ENCODE results near the gene NFATC2IP. TPM values are rescaled to one million over a fixed set of nuclear protein-coding genes. Genes with fewer than 3 reads are reported as not detected.

The NFATC2IP gene
- total and polyA plus RNA-seq, 2 of the 13 experiments (the other 11 are each of a cell fraction or from before 2014, with no cell fraction given) = 32.1 to 48.5 TPM

- TF ChIP-seq WIZ (CRISPR knock-in tag; IDR thresholded peaks at IDR 0.05) (no peak), ZNF446 (CRISPR knock-in tag; IDR thresholded peaks at IDR 0.05) (0 out of 2 replicates have a peak, but pooled peaks have one; percentile 6), ZNF264 (CRISPR knock-in tag; IDR thresholded peaks at IDR 0.05) (no peak), ZSCAN31 (CRISPR knock-in tag; IDR thresholded peaks at IDR 0.05; ENCODE audit: low read depth) (0 out of 2 replicates have a peak, but pooled peaks have one; percentile 3), ZFP36L2 (CRISPR knock-in tag; IDR thresholded peaks at IDR 0.05) (no peak), PCBP2 (optimal IDR thresholded peaks at IDR 0.05; ENCODE audit: low read depth, low read length, poor library complexity, severe bottlenecking) (no peak), ZBTB33 (CRISPR knock-in tag; IDR thresholded peaks at IDR 0.05) (no peak), HCFC1 (IDR thresholded peaks at IDR 0.05; ENCODE audit: low read depth, low read length) (no peak), ZNF577 (CRISPR knock-in tag; IDR thresholded peaks at IDR 0.05; ENCODE audit: borderline replicate concordance, low read depth) (no peak), ZNF773 (CRISPR knock-in tag; IDR thresholded peaks at IDR 0.05; ENCODE audit: borderline replicate concordance) (no peak), MLXIP (CRISPR knock-in tag; IDR thresholded peaks at IDR 0.05; ENCODE audit: borderline replicate concordance) (no peak), RFX5 (IDR thresholded peaks at IDR 0.05; ENCODE audit: low read depth, low read length) (no peak), MAZ (IDR thresholded peaks at IDR 0.05; ENCODE audit: borderline replicate concordance, low read depth, low read length) (0 out of 2 replicates have a peak, but pooled peaks have one; percentile 15), MAZ (CRISPR knock-in tag; IDR thresholded peaks at IDR 0.05; ENCODE audit: low read depth) (no peak), PHF21A (CRISPR knock-in tag; IDR thresholded peaks at IDR 0.05) (no peak), CC2D1A (CRISPR knock-in tag; IDR thresholded peaks at IDR 0.05) (no peak), TP53 (CRISPR knock-in tag; conservative IDR thresholded peaks at IDR 0.05) (no peak), DMTF1 (CRISPR knock-in tag; IDR thresholded peaks at IDR 0.05) (no peak), PITX1 (CRISPR knock-in tag; IDR thresholded peaks at IDR 0.05) (no peak), ZC3H4 (CRISPR knock-in tag; IDR thresholded peaks at IDR 0.05; ENCODE audit: borderline replicate concordance) (no peak), SNAI1 (CRISPR knock-in tag; IDR thresholded peaks at IDR 0.05; ENCODE audit: borderline replicate concordance) (peak; percentile 82; the same call in 1 of the 2 replicates), EEA1 (CRISPR knock-in tag; IDR thresholded peaks at IDR 0.05; ENCODE audit: borderline replicate concordance) (peak; percentile 57; the same call in 1 of the 2 replicates)
Observed at GRCh38 chr16:28951410-28951943, 740 bp downstream of the NFATC2IP start (continued).

Data from HepG2 (cell line).